ENCODE measurements around the gene LRRC7.
"Not testable (repeated sequence)": the region's sequence is repeated elsewhere in the genome, so short reads cannot be mapped to it uniquely, and the experiment has no call there.

LRRC7 gene

DNA sequence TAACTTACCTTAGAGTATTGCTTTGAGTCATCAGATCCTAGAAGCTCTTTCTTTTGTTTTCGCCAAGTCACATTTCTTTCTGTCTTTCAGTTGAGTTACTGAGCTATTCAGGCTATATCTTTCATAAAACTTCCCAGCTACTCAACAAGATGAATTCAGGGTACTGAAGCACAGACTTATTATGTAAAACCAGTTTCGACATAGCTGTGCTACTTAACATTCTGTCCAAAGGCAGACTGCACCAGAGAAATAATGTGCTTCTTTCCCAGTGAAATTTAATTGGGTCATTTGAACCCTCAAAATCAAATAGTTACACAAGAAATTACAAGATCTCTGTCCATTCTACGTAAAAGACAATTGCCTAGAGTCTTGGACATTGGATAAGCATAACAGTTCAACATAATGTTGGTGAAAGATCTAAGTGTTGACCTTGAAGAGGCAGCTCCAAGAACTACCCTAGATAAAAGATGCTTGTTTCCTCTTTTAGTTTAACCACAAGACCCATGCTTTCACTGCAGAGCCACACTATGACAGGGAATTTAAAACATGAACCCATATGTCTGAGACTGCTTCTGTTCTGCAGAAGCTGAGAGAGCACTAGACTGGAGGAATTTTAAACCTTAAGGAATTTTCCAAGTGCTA lies 474.5 kb downstream of the LRRC7 start:
- DNase-seq (ENCODE audit: low read depth), result no peak

GRCh38 chr1:70043804-70044203 lies 476.1 kb downstream of the LRRC7 start:
- no peak for DNase-seq (ENCODE audit: low read depth)

DNA sequence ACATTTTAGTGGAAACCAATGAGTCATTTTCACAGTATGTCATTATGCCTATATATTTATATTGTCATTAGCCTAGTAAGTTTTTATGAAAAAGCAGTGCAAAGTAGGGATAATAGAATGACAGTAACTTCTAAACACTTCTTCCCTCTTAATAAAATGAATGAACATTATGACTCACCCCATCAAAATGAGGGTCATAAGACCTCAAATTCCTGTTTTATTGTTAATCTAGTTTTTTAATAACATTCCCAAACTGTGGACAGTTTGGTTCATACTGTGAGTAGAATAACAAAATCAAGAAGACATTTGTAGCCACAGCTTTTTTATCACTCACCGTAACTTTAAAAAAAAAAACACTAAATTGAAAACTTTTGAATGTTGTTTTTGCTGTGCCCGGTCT lies 477.1 kb downstream of the LRRC7 start:
- DNase-seq (ENCODE audit: low read depth), result no peak

- not testable (repeated sequence) for DNase-seq (ENCODE audit: low read depth)
Measured at GRCh38 chr1:70045581-70045980, 477.9 kb downstream of the LRRC7 start.

- no peak for DNase-seq (ENCODE audit: low read depth)
Measured at GRCh38 chr1:70048336-70049094, 480.8 kb downstream of the LRRC7 start.

- DNase-seq (ENCODE audit: low read depth), result no peak
Measured at GRCh38 chr1:70051926-70052325, 484.2 kb downstream of the LRRC7 start.

DNA sequence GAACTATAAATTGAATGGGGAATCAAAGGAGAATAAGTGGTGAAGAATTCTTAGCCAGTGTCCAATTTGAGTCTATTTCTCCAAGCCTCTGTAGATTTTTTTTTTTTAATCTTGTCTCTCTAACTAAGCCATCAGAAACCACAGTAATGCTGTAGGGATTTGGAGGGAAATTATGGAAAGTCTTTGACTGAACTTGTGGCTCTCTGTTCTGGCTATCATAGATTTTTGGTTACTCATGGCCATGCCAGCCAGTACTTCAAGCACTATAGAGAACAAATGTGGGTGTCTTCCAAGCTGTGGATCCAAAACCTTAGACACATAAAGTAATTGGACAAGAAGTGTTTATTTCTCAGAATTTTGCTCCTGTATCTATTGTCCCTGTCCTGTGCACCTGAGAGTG lies 489.8 kb downstream of the LRRC7 start:
- DNase-seq (ENCODE audit: low read depth), result no peak

DNA sequence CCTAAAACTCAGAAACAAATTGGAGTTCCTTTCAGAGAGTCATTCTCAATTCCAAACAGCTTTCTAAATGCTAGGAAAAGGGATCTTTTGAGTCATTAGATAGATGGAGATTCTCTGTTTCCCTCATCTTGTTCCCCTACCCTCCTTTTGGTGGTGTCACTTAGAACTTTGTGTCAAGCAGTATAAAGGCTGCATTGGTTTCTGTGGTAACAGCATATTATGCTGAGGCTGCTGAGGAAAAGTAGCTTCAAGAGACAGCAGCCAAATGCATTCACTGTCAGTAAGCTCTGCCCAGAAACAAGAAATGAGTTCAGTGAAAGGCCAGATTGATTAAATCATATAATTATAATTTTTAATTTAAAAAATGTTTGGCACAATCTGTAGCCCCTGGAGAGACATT lies 493.5 kb downstream of the LRRC7 start:
- no peak for DNase-seq (ENCODE audit: low read depth)

DNA sequence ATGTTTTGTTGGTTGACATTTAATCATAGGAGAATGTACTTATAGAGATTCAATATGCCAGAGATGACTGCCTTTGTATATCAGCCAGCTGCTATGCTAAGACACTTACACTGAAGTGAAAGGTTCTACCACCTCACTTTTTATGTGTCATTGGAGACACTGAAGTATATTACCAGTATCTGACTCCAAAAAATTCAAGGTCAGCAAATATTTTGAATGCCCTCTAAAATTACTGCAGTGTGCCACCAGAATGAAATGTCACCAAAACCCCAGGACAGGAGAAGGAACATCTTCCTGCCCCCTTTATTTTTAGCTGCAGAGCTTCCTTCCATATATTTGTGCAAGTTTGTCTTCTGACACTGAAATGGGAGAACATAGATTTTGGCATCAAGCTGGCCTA lies 496.1 kb downstream of the LRRC7 start:
- no peak for DNase-seq (ENCODE audit: low read depth)

GRCh38 chr1:70066711-70067110 lies 499.0 kb downstream of the LRRC7 start:
- DNase-seq (ENCODE audit: low read depth), result no peak

- DNase-seq (ENCODE audit: low read depth), result no peak
Measured at GRCh38 chr1:70071601-70072000, 503.9 kb downstream of the LRRC7 start.

DNA sequence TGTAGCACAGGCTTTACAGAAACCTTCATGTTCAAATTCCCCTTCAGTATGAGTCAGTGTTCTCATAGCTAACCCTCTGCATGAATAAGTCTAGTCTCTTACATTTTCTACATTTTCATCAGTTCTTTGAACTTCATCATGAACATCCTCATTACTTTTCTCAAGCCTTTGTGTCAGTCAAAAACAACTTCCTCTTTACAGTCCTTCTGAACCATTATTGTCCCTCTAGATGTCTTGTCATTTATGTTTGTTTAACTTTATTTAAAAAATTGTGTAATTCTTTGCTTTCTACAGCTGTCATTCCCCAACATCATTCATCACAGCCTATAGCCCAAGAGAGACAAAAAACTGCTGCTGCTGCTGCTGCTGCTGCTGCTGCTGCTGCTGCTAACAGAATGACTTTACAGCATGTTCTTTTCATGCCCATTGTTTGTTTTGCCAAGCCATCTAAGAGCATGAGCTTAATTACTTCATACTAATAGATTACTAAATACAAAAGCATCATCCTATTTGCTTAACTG lies 504.6 kb downstream of the LRRC7 start:
- no peak for DNase-seq (ENCODE audit: low read depth)

DNA sequence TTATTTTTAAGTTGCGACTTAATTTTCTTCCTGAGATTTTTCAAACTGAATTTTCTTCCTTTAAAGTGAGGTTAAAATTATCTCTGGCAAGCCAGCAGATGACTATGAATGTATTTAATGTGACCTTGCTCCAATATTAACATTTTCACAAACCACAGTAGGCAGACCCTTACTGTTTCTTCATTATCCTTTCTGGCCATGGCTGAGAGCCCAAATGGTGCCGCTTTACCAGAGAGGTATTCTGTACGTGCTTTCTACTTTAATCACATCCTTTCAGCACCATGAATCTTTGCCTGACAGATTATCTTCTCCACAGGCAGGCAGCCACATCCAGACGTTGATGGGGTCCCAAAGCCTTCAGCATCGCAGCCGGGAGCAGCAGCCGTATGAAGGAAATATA lies 508.0 kb downstream of the LRRC7 start:
- DNase-seq (ENCODE audit: low read depth), result no peak

GRCh38 chr1:70077066-70077465 lies 509.3 kb downstream of the LRRC7 start:
- no peak for DNase-seq (ENCODE audit: low read depth)

DNA sequence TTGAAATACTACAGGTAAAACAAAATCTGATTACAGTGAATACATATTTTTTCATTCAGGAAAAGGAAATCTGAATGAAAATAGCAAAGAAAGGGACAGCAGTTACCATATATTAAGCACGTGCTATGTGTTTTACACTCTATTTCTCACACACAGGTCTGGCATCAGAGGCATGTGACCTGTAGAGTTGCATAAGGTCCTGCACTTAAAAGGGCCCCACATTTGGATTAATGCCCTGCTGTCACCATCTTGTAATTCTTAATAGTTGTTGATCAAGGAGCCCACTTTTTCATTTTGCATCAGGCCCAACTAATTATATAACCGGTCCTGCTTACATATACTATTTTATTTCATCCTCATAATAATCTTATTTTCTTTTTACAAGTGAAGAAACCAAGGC lies 511.8 kb downstream of the LRRC7 start:
- no peak for DNase-seq (ENCODE audit: low read depth)

DNA sequence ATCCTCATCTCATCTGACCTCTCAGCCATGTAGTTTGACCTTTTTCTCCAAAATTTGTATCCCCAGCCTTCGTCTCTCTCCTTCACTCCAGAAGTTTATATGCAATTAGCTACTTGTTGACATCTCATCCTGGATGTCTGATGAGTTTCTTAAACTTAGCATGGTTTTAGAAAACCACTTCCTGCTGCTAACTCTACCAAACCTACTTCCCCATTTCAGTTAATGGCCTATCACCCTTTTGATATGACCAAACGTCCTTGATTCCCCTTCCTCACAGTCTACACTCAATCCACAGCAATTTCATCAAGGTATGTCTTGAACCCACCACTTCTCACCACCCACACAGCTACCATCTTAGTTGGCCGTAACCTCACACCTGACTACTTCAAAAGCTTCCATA lies 515.8 kb downstream of the LRRC7 start:
- DNase-seq (ENCODE audit: low read depth), result no peak

GRCh38 chr1:70084314-70084915 lies 516.7 kb downstream of the LRRC7 start:
- no peak for DNase-seq (ENCODE audit: low read depth)

GRCh38 chr1:70085521-70085920 lies 517.8 kb downstream of the LRRC7 start:
- DNase-seq (ENCODE audit: low read depth), result no peak

DNA sequence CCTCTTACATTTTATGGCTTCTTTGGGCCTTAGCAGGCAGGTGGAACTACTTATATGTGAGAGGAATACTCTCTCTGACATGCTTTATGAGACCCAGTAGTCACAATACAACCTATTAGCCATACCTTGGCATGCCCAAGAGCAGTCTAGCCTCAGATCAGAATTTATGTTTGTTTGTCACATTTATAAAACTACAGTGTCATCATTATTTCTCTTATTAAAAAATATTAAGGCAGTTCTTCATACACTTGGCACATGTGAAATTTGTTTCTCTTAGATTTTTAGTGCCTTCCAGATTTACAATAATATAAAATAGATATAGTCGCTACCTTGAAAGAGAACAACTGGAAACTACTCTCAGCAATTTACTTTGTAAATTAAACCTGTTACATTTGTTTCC lies 519.2 kb downstream of the LRRC7 start:
- DNase-seq (ENCODE audit: low read depth), result no peak

DNA sequence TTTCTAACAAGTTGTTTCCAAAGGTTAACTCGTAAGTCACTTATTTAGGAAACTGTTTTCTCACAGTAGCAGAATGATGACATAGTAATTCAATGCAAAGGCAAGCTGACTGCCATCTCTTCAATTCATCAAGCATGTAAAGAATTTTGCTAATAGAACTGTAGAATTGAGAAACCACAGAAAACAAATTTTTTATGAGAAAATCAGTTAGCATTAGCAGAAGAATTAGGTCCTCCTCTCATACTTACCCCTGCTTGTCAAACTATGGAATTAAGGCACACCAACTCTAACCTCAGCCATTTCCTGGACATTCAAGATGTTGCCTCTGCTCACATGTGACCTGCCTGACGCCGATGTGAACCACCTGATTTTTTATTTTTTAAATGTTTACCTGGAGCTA lies 522.4 kb downstream of the LRRC7 start:
- no peak for DNase-seq (ENCODE audit: low read depth)

DNA sequence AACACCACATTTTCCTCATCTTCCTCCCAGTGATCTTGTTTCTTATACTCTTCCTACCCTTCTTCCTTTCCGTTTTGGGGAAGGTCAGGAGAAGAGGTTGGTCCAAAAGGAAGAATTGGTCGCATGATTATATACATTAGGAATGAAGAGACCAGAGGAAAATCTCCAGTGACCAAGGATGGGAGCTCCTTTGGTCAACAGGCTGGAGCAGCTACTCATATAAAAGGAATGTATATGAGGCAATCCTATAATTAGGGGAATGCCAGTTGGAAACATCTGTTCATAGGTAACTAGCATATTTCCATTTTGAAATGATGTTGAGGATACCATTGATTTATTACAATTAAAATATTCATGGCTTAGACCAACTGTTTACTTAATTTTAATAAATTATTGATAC lies 523.2 kb downstream of the LRRC7 start:
- no peak for DNase-seq (ENCODE audit: low read depth)

- no peak for DNase-seq (ENCODE audit: low read depth)
Measured at GRCh38 chr1:70091811-70092210, 524.1 kb downstream of the LRRC7 start.

DNA sequence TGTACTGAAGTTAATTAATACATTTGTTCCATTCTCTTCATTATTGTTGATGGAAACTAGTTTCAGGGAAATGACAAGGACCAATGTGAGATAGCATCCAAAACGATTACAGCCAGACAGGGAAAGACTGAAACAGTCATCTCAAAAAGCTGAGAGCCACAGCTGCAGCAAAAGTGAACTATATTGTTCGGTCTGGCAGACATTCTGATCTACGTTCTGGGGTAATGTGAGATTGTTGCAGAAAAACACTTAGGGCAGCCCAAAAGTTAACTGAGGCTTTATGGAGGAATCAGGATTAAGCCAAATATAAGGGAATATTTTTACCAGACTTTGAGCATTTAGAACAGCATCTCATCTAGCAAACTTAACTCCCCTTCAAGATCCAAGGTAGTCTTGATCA lies 524.8 kb downstream of the LRRC7 start:
- no peak for DNase-seq (ENCODE audit: low read depth)
